Upper lobe of right lung (tissue), 1 donor: ENCODE results near the gene HIRIP3. TPM values are rescaled to one million over a fixed set of nuclear protein-coding genes. Genes with fewer than 3 reads are reported as not detected.

Experiments used
- ATAC-seq: fragments of 200-7000 bp; cut with Tn5 transposase; one replicate; pipeline ENCODE4 v1.9.1; 2020; ENCODE audit warnings: mild to moderate bottlenecking, moderate library complexity
- DNase-seq: peaks from one replicate; pipeline ENCODE4 v3.0.0-alpha.2; 2020
- H3K27ac ChIP-seq: fragments of 200-600 bp; one replicate; pipeline ENCODE4 v1.8.0; 2022
- H3K27me3 ChIP-seq: fragments of 200-600 bp; one replicate; pipeline ENCODE4 v1.8.0; 2022; ENCODE audit warnings: mild to moderate bottlenecking
- H3K36me3 ChIP-seq: fragments of 200-600 bp; one replicate; pipeline ENCODE4 v1.8.0; 2022
- H3K4me1 ChIP-seq: fragments of 200-600 bp; one replicate; pipeline ENCODE4 v1.8.0; 2022
- H3K4me3 ChIP-seq: fragments of 200-600 bp; one replicate; pipeline ENCODE4 v1.8.0; 2022; ENCODE audit warnings: mild to moderate bottlenecking
- H3K9me3 ChIP-seq: fragments of 200-600 bp; one replicate; pipeline ENCODE4 v1.8.0; 2022
- intact Hi-C: fragments of 100-400 bp; cut with DNase I; formaldehyde crosslinking; loops from one replicate; pipeline ENCODE4 v1.11.0; 2022
- total RNA-seq: library from RNA; stranded (reverse); fragmentation: NEBNext Ultra II Directional; extraction: Animal tissue kit (Norgen Biotek cat#: 25700); gene quantifications from one replicate; pipeline ENCODE4 v1.2.1, GENCODE V29; 2021
- TF ChIP-seq, protein P1 (sequence below): fragments of 200-600 bp; IDR thresholded peaks from one replicate; pipeline ENCODE4 v1.8.0; 2022; ENCODE audit warnings: antibody characterized with exemption
- donor health status: DM: no; HTN: yes; CAD: no; lungs with severe emphysema.

The HIRIP3 gene
- total RNA-seq, 1 donor from 2014 or later, result 20.3 TPM

DNA sequence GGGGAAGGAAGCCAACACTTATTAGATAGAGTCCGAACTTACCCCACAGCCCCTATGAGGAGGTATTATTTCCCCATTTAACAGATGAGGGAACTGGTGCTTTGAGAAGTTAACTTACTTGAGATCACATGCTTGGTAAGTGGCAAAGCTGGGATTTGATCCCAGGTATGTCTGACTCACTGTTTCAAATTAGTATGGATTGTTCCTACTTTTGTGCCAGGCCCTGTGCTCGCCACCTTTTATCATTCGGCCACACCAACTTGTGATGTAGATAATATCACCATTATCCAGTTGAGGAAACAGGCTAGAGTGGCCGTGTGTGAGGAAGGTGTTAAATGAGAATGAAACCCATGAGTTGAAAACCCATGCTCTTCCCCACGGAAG is 10.7 kb downstream of the HIRIP3 start:
- no peaks in the 10 kb centered on the region for H3K27me3 ChIP-seq
- TF ChIP-seq, protein P1, sequence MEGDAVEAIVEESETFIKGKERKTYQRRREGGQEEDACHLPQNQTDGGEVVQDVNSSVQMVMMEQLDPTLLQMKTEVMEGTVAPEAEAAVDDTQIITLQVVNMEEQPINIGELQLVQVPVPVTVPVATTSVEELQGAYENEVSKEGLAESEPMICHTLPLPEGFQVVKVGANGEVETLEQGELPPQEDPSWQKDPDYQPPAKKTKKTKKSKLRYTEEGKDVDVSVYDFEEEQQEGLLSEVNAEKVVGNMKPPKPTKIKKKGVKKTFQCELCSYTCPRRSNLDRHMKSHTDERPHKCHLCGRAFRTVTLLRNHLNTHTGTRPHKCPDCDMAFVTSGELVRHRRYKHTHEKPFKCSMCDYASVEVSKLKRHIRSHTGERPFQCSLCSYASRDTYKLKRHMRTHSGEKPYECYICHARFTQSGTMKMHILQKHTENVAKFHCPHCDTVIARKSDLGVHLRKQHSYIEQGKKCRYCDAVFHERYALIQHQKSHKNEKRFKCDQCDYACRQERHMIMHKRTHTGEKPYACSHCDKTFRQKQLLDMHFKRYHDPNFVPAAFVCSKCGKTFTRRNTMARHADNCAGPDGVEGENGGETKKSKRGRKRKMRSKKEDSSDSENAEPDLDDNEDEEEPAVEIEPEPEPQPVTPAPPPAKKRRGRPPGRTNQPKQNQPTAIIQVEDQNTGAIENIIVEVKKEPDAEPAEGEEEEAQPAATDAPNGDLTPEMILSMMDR, result no peak
- H3K4me1 ChIP-seq, result peaks cover 9% of the 10 kb centered on the region
- intact Hi-C loops, result no loop called here
- H3K27ac ChIP-seq, result no peak overlapping the region
- H3K9me3 ChIP-seq, result no peaks in the 10 kb centered on the region
- DNase-seq (no peak), ATAC-seq (no peak)
- H3K4me3 ChIP-seq, result no peak overlapping the region
- H3K36me3 ChIP-seq, result peaks cover 91% of the 10 kb centered on the region

DNA sequence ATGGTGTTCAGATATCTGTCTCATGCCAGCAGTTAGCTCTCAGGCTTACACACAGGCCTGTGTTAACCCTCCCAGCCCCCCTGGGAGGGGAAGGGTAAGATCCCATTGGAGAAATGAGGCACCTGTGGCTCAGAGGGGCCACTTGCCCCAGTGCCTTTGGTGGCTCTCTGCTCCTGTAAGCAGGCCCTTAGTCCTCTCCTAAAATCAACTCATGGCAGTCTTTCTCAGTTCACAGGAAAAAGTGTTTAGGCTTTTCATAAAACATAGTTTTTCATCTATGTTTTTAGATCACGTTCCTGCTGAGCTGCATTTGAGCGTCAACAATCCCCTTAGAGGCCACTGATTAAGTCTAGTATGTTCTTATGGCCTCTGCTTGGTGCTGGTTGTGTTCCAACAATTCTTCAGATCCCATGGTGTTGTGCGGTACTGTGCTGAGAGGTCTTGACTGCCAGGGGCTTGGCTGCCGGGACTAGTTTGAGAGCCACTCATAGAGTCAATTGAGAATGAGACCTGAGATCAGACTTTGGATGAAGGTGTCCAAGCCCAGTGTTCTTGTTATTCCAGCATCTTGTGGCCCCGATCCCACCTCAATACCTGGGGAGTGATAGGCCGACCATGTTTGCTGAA is 11.2 kb downstream of the HIRIP3 start:
- peak; percentile 70 for ATAC-seq
- H3K36me3 ChIP-seq, result peaks cover 92% of the 10 kb centered on the region
- DNase-seq, result no peak
- H3K9me3 ChIP-seq, result no peaks in the 10 kb centered on the region
- H3K4me3 ChIP-seq, result no peak overlapping the region
- TF ChIP-seq, protein P1, result no peak
- H3K4me1 ChIP-seq, result peaks cover 9% of the 10 kb centered on the region
- peak overlapping the region; percentile 43 for H3K27ac ChIP-seq
- intact Hi-C loops, result no loop called here
- no peaks in the 10 kb centered on the region for H3K27me3 ChIP-seq

DNA sequence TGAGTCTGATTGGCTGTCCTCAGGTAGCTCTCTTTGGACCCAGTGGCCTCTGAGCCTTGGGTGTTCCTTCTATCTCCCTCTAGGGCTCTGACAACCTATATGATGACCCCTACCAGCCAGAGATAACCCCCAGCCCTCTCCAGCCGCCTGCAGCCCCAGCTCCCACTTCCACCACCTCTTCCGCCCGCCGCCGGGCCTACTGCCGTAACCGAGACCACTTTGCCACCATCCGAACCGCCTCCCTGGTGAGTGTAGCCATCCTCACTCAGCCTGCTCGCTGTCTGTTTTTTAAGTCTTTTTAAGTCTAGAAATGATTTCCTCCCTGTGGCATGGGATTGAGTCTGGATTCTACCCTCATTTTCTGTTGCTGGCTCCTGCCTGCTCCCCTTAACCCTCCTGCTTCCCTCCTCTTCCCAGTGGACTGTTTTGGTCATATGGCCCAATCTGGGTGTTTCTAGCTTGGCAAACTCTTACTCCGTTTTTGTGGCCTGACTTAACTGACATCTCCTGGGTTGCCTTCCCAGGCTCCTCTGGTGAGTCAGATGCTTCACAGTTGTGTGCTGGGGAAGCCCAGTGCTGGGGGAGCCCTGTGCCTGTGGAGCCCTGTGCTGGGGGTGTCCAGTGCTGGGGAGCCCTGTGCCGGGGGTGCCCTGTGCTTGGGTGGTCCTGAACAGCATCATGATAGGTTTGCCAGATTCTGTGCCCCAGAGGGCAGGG is 11.8 kb downstream of the HIRIP3 start:
- intact Hi-C loops, result no loop called here
- peak overlapping the region; percentile 43 for H3K27ac ChIP-seq

DNA sequence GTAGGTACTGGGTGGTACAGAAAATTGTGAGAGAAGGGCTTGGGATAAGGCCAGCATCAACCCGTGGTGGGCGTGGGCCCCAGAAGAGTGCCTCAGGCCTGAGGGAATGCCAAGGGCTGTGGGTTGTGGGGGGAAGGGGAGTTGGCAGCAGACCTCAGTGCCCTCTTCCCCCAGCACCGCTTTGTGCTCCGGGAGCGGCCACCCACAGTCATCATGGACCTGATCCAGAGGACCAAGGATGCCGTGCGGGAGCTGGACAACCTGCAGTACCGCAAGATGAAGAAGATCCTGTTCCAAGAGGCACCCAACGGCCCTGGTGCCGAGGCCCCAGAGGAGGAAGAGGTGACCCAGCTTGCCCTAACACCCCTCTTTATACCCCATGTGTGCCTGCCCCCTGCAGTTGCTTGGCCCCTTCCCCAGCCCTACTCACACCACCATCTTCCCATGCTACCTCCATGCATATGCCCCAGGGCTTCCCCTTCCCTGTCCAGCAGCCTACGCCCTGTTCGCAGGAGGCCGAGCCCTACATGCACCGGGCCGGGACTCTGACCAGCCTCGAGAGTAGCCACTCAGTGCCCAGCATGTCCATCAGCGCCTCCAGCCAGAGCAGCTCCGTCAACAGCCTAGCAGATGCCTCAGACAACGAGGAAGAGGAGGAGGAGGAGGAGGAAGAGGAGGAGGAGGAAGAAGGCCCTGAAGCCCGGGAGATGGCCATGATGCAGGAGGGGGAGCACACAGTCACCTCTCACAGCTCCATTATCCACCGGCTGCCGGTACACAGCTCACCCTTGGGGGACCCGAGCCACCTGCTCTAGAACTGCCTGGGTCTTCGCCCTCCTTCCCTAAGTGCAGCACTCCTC is 12.6 kb downstream of the HIRIP3 start:
- Histone ChIP-seq H3K4me3 (no peak overlapping the region), H3K36me3 (peaks cover 100% of the 10 kb centered on the region), H3K27me3 (no peaks in the 10 kb centered on the region), H3K4me1 (peaks cover 13% of the 10 kb centered on the region), H3K9me3 (no peaks in the 10 kb centered on the region), H3K27ac (peak overlapping the region; percentile 43)
- DNase-seq (no peak), ATAC-seq (no peak)
- intact Hi-C loops, result no loop called here
- TF ChIP-seq, protein P1, result no peak

More for the DNA sequence above, 11.8 kb downstream of the HIRIP3 start:
- Histone ChIP-seq H3K4me1 (peaks cover 13% of the 10 kb centered on the region), H3K9me3 (no peaks in the 10 kb centered on the region), H3K36me3 (peaks cover 98% of the 10 kb centered on the region), H3K4me3 (no peak overlapping the region), H3K27me3 (no peaks in the 10 kb centered on the region)
- ATAC-seq, result peak; percentile 4
- no peak for DNase-seq
- TF ChIP-seq, protein P1, result no peak

- Histone ChIP-seq H3K27ac (peak overlapping the region; percentile 93), H3K4me1 (peaks cover 33% of the 10 kb centered on the region), H3K9me3 (no peaks in the 10 kb centered on the region), H3K36me3 (peaks cover 60% of the 10 kb centered on the region), H3K4me3 (no peak overlapping the region), H3K27me3 (no peaks in the 10 kb centered on the region)
- TF ChIP-seq, protein P1, result no peak
- intact Hi-C loops, result no loop called here
- ATAC-seq, result no peak
- peak; percentile 42 for DNase-seq
Measured at GRCh38 chr16:29978564-29979270, 16.7 kb downstream of the HIRIP3 start.
